ENCODE results near the gene ST3GAL3. TPM values are rescaled to one million over a fixed set of nuclear protein-coding genes. Genes with fewer than 3 reads are reported as not detected.

ST3GAL3 gene
- total RNA-seq, 1 experiment from 2014 or later = 8.3 TPM

GRCh38 chr1:43877101-43877500 lies 169.8 kb downstream of the ST3GAL3 start:
- H3K18ac ChIP-seq (ENCODE audit: insufficient read length, low read depth, low read length) = no peak overlapping the region
- no peak overlapping the region for H2BK120ac ChIP-seq (ENCODE audit: low read depth, low read length, poor library complexity, severe bottlenecking)
- H3K79me2 ChIP-seq (ENCODE audit: insufficient read depth, low read length) = no peaks in the 10 kb centered on the region
- no peak overlapping the region for H3K56ac ChIP-seq (ENCODE audit: insufficient read length, low read depth, low read length)
- no peaks in the 10 kb centered on the region for H3K27me3 ChIP-seq (ENCODE audit: insufficient read depth, low read length)
- H2BK20ac ChIP-seq (ENCODE audit: low read depth, low read length, poor library complexity, severe bottlenecking) = no peak overlapping the region
- no peak overlapping the region for H2BK12ac ChIP-seq (ENCODE audit: insufficient read length, low read depth, low read length)
- no peak overlapping the region for H3K4me2 ChIP-seq (ENCODE audit: insufficient read depth, insufficient read length, low read length)
- no peak overlapping the region for H4K5ac ChIP-seq (ENCODE audit: insufficient read length, low read depth, low read length)
- no peak overlapping the region for H3K27ac ChIP-seq (ENCODE audit: insufficient read length, low read depth, low read length)
- no peak overlapping the region for H4K8ac ChIP-seq (replicated peaks; ENCODE audit: insufficient read length, low read depth, low read length)
- no peaks in the 10 kb centered on the region for H3K4me1 ChIP-seq (ENCODE audit: insufficient read depth, low read length)
- H3K4me3 Mint-ChIP-seq = no peak overlapping the region
- no peak overlapping the region for H2AK5ac ChIP-seq (ENCODE audit: insufficient read length, low read length)
- no peak overlapping the region for H4K91ac ChIP-seq (ENCODE audit: insufficient read length, low read depth, low read length)
- peaks cover 9 to 11% of the 10 kb centered on the region in 2 experiments for H3K4me1 Mint-ChIP-seq
- no peak overlapping the region for H3T11ph ChIP-seq (ENCODE audit: low read length)
- no peak overlapping the region for H3K9ac ChIP-seq (ENCODE audit: extremely low read depth, insufficient read length, low read length)
- TF ChIP-seq CTCF (conservative IDR thresholded peaks at IDR 0.05) = no peak
- DNase-seq = no peak
- H3K27ac Mint-ChIP-seq = no peak overlapping the region
- H2BK15ac ChIP-seq (ENCODE audit: low read depth, low read length) = no peak overlapping the region
- WGBS (ENCODE audit: extremely low coverage, insufficient read length, low lambda C conversion rate) = no CpG with 5 or more reads among the region's 2 CpGs
- H2AFZ ChIP-seq (ENCODE audit: low read length) = no peak overlapping the region
- no peaks in the 10 kb centered on the region for H3K36me3 Mint-ChIP-seq (ENCODE audit: insufficient read depth in 1 of 3, low read depth in 3 of 3)
- no peaks in the 10 kb centered on the region for H3K23me2 ChIP-seq (ENCODE audit: insufficient read length, low read depth, low read length, poor library complexity, severe bottlenecking)
- no peak overlapping the region for H2BK5ac ChIP-seq (ENCODE audit: insufficient read length, low read length)
- no peaks in the 10 kb centered on the region for H4K20me1 ChIP-seq (ENCODE audit: control insufficient read depth, insufficient read depth, insufficient read length)
- H3K4ac ChIP-seq (ENCODE audit: low read depth, low read length) = no peak overlapping the region
- H3K79me1 ChIP-seq (ENCODE audit: insufficient read depth, low read depth, low read length, poor library complexity, severe bottlenecking) = no peaks in the 10 kb centered on the region
- no peaks in the 10 kb centered on the region for H3K9me3 ChIP-seq (ENCODE audit: control insufficient read depth, low read depth, low read length)
- no peak overlapping the region for H3K14ac ChIP-seq (ENCODE audit: insufficient read depth, low read length)
- no peaks in the 10 kb centered on the region for H3K27me3 Mint-ChIP-seq (ENCODE audit: low read depth)
- H3K9me3 Mint-ChIP-seq = no peaks in the 10 kb centered on the region; a peak in 1 of 5 replicates
- no peak overlapping the region for H3K23ac ChIP-seq (ENCODE audit: insufficient read length, low read depth, low read length)
